ENCODE results near the gene TGFB2.

GRCh38 chr1:218364028-218364710 is 19.0 kb downstream of the TGFB2 start:
- TF ChIP-seq POLR2A (IDR thresholded peaks at IDR 0.05) (no peak), CTCF (IDR thresholded peaks at IDR 0.05) (no peak)

All from sigmoid colon (tissue), 3 donors.